ENCODE measurements around the gene MKKS. TPM values are rescaled to one million over a fixed set of nuclear protein-coding genes. Genes with fewer than 3 reads are reported as not detected.

The MKKS gene
- total and polyA plus RNA-seq, 2 of the 13 experiments (the other 11 are each of a cell fraction or from before 2014, with no cell fraction given), result 26.7 to 34.5 TPM

GRCh38 chr20:10367943-10368701, 65.9 kb downstream of the MKKS start (continued):
- no peak for TF ChIP-seq ZNF432 (CRISPR knock-in tag; IDR thresholded peaks at IDR 0.05; ENCODE audit: borderline replicate concordance)
- peak; percentile 89 for TF ChIP-seq HMG20A (CRISPR knock-in tag; IDR thresholded peaks at IDR 0.05; ENCODE audit: borderline replicate concordance)
- TF ChIP-seq PLSCR1 (CRISPR knock-in tag; IDR thresholded peaks at IDR 0.05; ENCODE audit: borderline replicate concordance), result no peak
- no peak for TF ChIP-seq RBAK (CRISPR knock-in tag; IDR thresholded peaks at IDR 0.05)
- no peak for TF ChIP-seq CC2D1A (CRISPR knock-in tag; IDR thresholded peaks at IDR 0.05)
- no peak for TF ChIP-seq TCF12 (IDR thresholded peaks at IDR 0.05)
- peak; percentile 93 for TF ChIP-seq TCF12 (CRISPR knock-in tag; IDR thresholded peaks at IDR 0.05)
- peak; percentile 98 for TF ChIP-seq HNF4A (CRISPR knock-in tag; IDR thresholded peaks at IDR 0.05)
- no peak for TF ChIP-seq TEF (CRISPR knock-in tag; IDR thresholded peaks at IDR 0.05)
- no peak for TF ChIP-seq ZNF337 (CRISPR knock-in tag; IDR thresholded peaks at IDR 0.05; ENCODE audit: borderline replicate concordance, low read depth)
- TF ChIP-seq ZNF264 (CRISPR knock-in tag; IDR thresholded peaks at IDR 0.05), result peak; percentile 50; the same call in 1 of the 2 replicates
- TF ChIP-seq ZIK1 (CRISPR knock-in tag; IDR thresholded peaks at IDR 0.05; ENCODE audit: borderline replicate concordance, low read depth), result no peak
- no peak for TF ChIP-seq MAFF (IDR thresholded peaks at IDR 0.05; ENCODE audit: low read depth, low read length)
- TF ChIP-seq ESRRA (CRISPR knock-in tag; IDR thresholded peaks at IDR 0.05; ENCODE audit: low read depth), result peak; percentile 78
- TF ChIP-seq MLLT10 (CRISPR knock-in tag; IDR thresholded peaks at IDR 0.05), result no peak
- TF ChIP-seq ADNP (CRISPR knock-in tag; IDR thresholded peaks at IDR 0.05), result no peak
- no peak for TF ChIP-seq MATR3 (CRISPR knock-in tag; IDR thresholded peaks at IDR 0.05)
- no peak for TF ChIP-seq ZNF253 (CRISPR knock-in tag; IDR thresholded peaks at IDR 0.05; ENCODE audit: borderline replicate concordance)
- peak; percentile 91 for TF ChIP-seq PHF21A (CRISPR knock-in tag; IDR thresholded peaks at IDR 0.05)
- TF ChIP-seq ZBTB7B (CRISPR knock-in tag; IDR thresholded peaks at IDR 0.05), result no peak
- TF ChIP-seq ZNF256 (CRISPR knock-in tag; conservative IDR thresholded peaks at IDR 0.05), result no peak
- no peak for TF ChIP-seq CERS6 (CRISPR knock-in tag; IDR thresholded peaks at IDR 0.05)
- TF ChIP-seq ATAD3A (CRISPR knock-in tag; IDR thresholded peaks at IDR 0.05), result no peak
- no peak for TF ChIP-seq ZNF414 (CRISPR knock-in tag; IDR thresholded peaks at IDR 0.05)
- no peak for TF ChIP-seq AGO1 (IDR thresholded peaks at IDR 0.05; ENCODE audit: low read depth, low read length, poor library complexity, severe bottlenecking)
- no peak for TF ChIP-seq ZUFSP (CRISPR knock-in tag; IDR thresholded peaks at IDR 0.05; ENCODE audit: borderline replicate concordance)
- no peak for TF ChIP-seq RORA (CRISPR knock-in tag; IDR thresholded peaks at IDR 0.05)

Measured in HepG2 (cell line).